PC-3 (cell line): ENCODE measurements around the gene ERG28. TPM values are rescaled to one million over a fixed set of nuclear protein-coding genes. Genes with fewer than 3 reads are reported as not detected.

Source experiments
- ATAC-seq: fragments of 200-7000 bp; cut with Tn5 transposase; 2 replicates; pipeline ENCODE4 v1.9.1; 2020; ENCODE audit warnings: mild to moderate bottlenecking, moderate library complexity
- BruUV-seq: library from RNA; stranded (reverse); fragments of 400-500 nt; replicated peaks from 2 replicates; lab custom pipeline; 2021; lab: Mats Ljungman, UMichigan
- CTCF ChIA-PET: fragments of 300-600 bp; sonication (Branson Sonifier 250); formaldehyde crosslinking; loops from one replicate; lab custom pipeline; 2022; ENCODE audit warnings: antibody characterized with exemption; lab: Charles Lee
- POLR2A ChIA-PET: fragments of 300-600 bp; sonication (Branson Sonifier 250); formaldehyde crosslinking; loops from one replicate; lab custom pipeline; 2022; ENCODE audit warnings: antibody characterized with exemption; ENCODE audit not compliant: unreplicated experiment; lab: Charles Lee
- DNase-seq: peaks from one replicate; pipeline ENCODE4 v3.0.0-alpha.2; 2015
- H2AFZ ChIP-seq: fragments of 300-600 bp; sonication (generic); 2 replicates; pipeline ENCODE4 v1.6.0; 2016; ENCODE audit warnings: antibody characterized with exemption, low read length
- H3F3A ChIP-seq: fragments of 300-600 bp; sonication (generic); one replicate; pipeline ENCODE4 v1.6.0; 2017; ENCODE audit warnings: antibody characterized with exemption, low read length, control low read depth, mild to moderate bottlenecking; ENCODE audit not compliant: unreplicated experiment
- H3K27ac ChIP-seq: fragments of 300-600 bp; sonication (generic); 2 replicates; pipeline ENCODE4 v1.5.1; 2016; ENCODE audit warnings: mild to moderate bottlenecking, low read length
- H3K27me3 ChIP-seq: fragments of 300-600 bp; sonication (generic); 2 replicates; pipeline ENCODE4 v1.6.1; 2016; ENCODE audit warnings: low read length, mixed read lengths
- H3K36me3 ChIP-seq: fragments of 300-600 bp; sonication (generic); 2 replicates; pipeline ENCODE4 v1.6.1; 2016; ENCODE audit warnings: low read depth, mixed run types, low read length, mixed read lengths
- H3K4me1 ChIP-seq: fragments of 300-600 bp; sonication (generic); 2 replicates; pipeline ENCODE4 v1.5.1; 2016; ENCODE audit warnings: low read length; ENCODE audit not compliant: insufficient read depth
- H3K4me2 ChIP-seq: fragments of 300-600 bp; sonication (generic); 2 replicates; pipeline ENCODE4 v1.6.0; 2016; ENCODE audit warnings: low read length
- H3K4me3 ChIP-seq: fragments of 300-600 bp; sonication (generic); 2 replicates; pipeline ENCODE4 v1.5.1; 2016; ENCODE audit warnings: mild to moderate bottlenecking, low read length, mixed read lengths
- H3K79me2 ChIP-seq: fragments of 300-600 bp; sonication (generic); 2 replicates; pipeline ENCODE4 v1.6.1; 2017; ENCODE audit warnings: low read length, mixed read lengths
- H3K9ac ChIP-seq: fragments of 300-600 bp; sonication (generic); 2 replicates; pipeline ENCODE4 v1.6.0; 2016; ENCODE audit warnings: mild to moderate bottlenecking, low read length
- H3K9me2 ChIP-seq: fragments of 300-600 bp; sonication (generic); replicated peaks from 2 replicates; pipeline ENCODE4 v1.6.1; 2016; ENCODE audit warnings: mixed run types, low read length, mixed read lengths
- H3K9me3 ChIP-seq: fragments of 300-600 bp; sonication (generic); 2 replicates; pipeline ENCODE4 v1.6.1; 2016; ENCODE audit warnings: low read length, mixed read lengths
- H4K20me1 ChIP-seq: fragments of 300-600 bp; sonication (generic); 2 replicates; pipeline ENCODE4 v1.6.1; 2016; ENCODE audit warnings: low read length, mixed read lengths
- CTCF ChIP-seq: fragments of 300-600 bp; sonication (generic); conservative IDR thresholded peaks from 2 replicates; pipeline ENCODE4 v1.5.1; 2017; ENCODE audit warnings: antibody characterized with exemption, low read depth, mild to moderate bottlenecking, low read length
- EZH2 ChIP-seq: fragments of 300-600 bp; sonication (generic); IDR thresholded peaks from one replicate; pipeline ENCODE4 v1.6.1; 2017; ENCODE audit warnings: antibody characterized with exemption, mild to moderate bottlenecking, low read length; ENCODE audit not compliant: unreplicated experiment
- EZH2phosphoT487 ChIP-seq: fragments of 300-600 bp; sonication (generic); IDR thresholded peaks from 2 replicates; pipeline ENCODE4 v1.6.1; 2018; ENCODE audit warnings: mild to moderate bottlenecking, antibody characterized with exemption, low read length, borderline replicate concordance
- intact Hi-C: fragments of 100-400 bp; cut with micrococcal nuclease; formaldehyde crosslinking; loops from 2 replicates; pipeline ENCODE4 v1.9.0; 2023
- total RNA-seq: library from RNA; depleted of rRNA; stranded (reverse); fragments of >200 nt; gene quantifications from 2 replicates; pipeline ENCODE4 v1.2.3, GENCODE V29; 2014

The ERG28 gene
- total RNA-seq, 1 experiment from 2014 or later = 13.9 TPM

- Histone ChIP-seq H3K4me3 (no peak overlapping the region), H3K79me2 (no peaks in the 10 kb centered on the region), H3K4me1 (peaks cover 32% of the 10 kb centered on the region), H2AFZ (no peak overlapping the region), H3K9ac (no peak overlapping the region), H3K9me2 (no peaks in the 10 kb centered on the region), H3F3A (no peaks in the 10 kb centered on the region), H3K4me2 (no peak overlapping the region), H4K20me1 (no peaks in the 10 kb centered on the region), H3K9me3 (no peaks in the 10 kb centered on the region), H3K27me3 (no peaks in the 10 kb centered on the region), H3K27ac (no peak overlapping the region), H3K36me3 (no peaks in the 10 kb centered on the region)
- CTCF ChIA-PET = no interaction called here
- TF ChIP-seq EZH2phosphoT487 = no peak
- no TSS peak for BruUV-seq
- ATAC-seq = no peak
- no peak for DNase-seq
- POLR2A ChIA-PET = no interaction called here
- intact Hi-C loops = no loop called here
These were observed 16.7 kb downstream of the ERG28 start for GRCh38 chr14:75643985-75644384.

GRCh38 chr14:75640876-75641275 is 19.8 kb downstream of the ERG28 start:
- Histone ChIP-seq H3F3A (no peaks in the 10 kb centered on the region), H4K20me1 (no peaks in the 10 kb centered on the region), H3K27me3 (no peaks in the 10 kb centered on the region), H2AFZ (no peak overlapping the region), H3K4me2 (no peak overlapping the region), H3K4me3 (no peak overlapping the region), H3K79me2 (no peaks in the 10 kb centered on the region), H3K27ac (no peak overlapping the region), H3K36me3 (no peaks in the 10 kb centered on the region), H3K9me3 (no peaks in the 10 kb centered on the region), H3K9ac (no peak overlapping the region), H3K4me1 (peaks cover 4% of the 10 kb centered on the region), H3K9me2 (no peaks in the 10 kb centered on the region)
- intact Hi-C loops = no loop called here
- ChIA-PET CTCF (no interaction called here), POLR2A (no interaction called here)
- ATAC-seq (no peak), DNase-seq (peak; percentile 15)
- BruUV-seq = no TSS peak
- TF ChIP-seq EZH2phosphoT487 (no peak), CTCF (no peak), EZH2 (no peak)

GRCh38 chr14:75636100-75636692 is 24.5 kb downstream of the ERG28 start:
- ChIA-PET POLR2A (no interaction called here), CTCF (no interaction called here)
- intact Hi-C loops = no loop called here
- no peak for TF ChIP-seq EZH2
- no peak for TF ChIP-seq CTCF
- TF ChIP-seq EZH2phosphoT487 = no peak
- ATAC-seq (no peak), DNase-seq (no peak)
- Histone ChIP-seq H3K9me2 (no peaks in the 10 kb centered on the region), H2AFZ (no peak overlapping the region), H3K9me3 (no peaks in the 10 kb centered on the region), H3K79me2 (no peaks in the 10 kb centered on the region), H3K36me3 (no peaks in the 10 kb centered on the region), H3K4me2 (no peak overlapping the region), H3F3A (no peaks in the 10 kb centered on the region), H3K9ac (no peak overlapping the region), H4K20me1 (no peaks in the 10 kb centered on the region), H3K4me1 (peaks cover 20% of the 10 kb centered on the region), H3K27me3 (no peaks in the 10 kb centered on the region), H3K4me3 (no peak overlapping the region), H3K27ac (no peak overlapping the region)
- BruUV-seq = no TSS peak
